GM12864 (cell line): ENCODE measurements around the gene KIF1A.

Source experiments
- DNase-seq: peaks from one replicate; pipeline ENCODE4 v3.0.0-alpha.2; 2011; ENCODE audit warnings: low read depth
- H3K4me3 ChIP-seq: 2 replicates; pipeline ENCODE4 v1.5.1; 2011; ENCODE audit warnings: mild to moderate bottlenecking, low read depth, low read length, control low read depth
- TF ChIP-seq, protein P1 (sequence below): IDR thresholded peaks from 2 replicates; pipeline ENCODE4 v1.5.1; 2011; ENCODE audit warnings: low read depth, mild to moderate bottlenecking, moderate library complexity, low read length, control low read depth, inconsistent platforms; ENCODE audit errors: missing control alignments

Gene KIF1A

DNA sequence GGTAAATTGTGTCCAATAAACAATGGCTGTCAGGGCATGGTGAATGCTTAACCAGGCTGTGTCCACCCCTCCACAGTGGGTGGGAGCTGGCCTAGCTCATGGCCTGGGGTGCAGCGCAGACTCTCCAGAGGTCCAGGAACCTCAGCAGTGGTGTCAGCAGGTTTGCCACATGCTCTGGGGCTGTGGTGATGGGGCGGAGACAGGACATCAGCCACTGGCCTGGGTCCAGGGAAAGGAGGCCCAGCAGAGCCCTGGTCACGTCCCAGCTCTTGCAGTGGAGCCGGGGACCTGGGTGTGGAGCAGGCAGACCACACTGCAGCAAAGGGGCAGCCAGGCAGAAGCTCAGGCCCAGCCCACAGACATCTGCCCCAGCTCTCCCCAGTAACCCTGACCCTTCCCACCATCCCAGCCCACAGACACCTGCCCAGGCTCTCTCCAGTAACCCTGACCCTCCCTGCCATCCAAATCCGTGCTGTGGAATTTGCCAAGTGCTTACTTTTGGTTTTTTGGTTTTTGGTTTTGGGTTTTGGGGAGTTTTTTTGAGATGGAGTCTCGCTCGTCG is 13.8 kb upstream of the KIF1A start:
- TF ChIP-seq, protein P1, sequence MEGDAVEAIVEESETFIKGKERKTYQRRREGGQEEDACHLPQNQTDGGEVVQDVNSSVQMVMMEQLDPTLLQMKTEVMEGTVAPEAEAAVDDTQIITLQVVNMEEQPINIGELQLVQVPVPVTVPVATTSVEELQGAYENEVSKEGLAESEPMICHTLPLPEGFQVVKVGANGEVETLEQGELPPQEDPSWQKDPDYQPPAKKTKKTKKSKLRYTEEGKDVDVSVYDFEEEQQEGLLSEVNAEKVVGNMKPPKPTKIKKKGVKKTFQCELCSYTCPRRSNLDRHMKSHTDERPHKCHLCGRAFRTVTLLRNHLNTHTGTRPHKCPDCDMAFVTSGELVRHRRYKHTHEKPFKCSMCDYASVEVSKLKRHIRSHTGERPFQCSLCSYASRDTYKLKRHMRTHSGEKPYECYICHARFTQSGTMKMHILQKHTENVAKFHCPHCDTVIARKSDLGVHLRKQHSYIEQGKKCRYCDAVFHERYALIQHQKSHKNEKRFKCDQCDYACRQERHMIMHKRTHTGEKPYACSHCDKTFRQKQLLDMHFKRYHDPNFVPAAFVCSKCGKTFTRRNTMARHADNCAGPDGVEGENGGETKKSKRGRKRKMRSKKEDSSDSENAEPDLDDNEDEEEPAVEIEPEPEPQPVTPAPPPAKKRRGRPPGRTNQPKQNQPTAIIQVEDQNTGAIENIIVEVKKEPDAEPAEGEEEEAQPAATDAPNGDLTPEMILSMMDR: no peak
- H3K4me3 ChIP-seq: no peak overlapping the region
- DNase-seq: no peak

DNA sequence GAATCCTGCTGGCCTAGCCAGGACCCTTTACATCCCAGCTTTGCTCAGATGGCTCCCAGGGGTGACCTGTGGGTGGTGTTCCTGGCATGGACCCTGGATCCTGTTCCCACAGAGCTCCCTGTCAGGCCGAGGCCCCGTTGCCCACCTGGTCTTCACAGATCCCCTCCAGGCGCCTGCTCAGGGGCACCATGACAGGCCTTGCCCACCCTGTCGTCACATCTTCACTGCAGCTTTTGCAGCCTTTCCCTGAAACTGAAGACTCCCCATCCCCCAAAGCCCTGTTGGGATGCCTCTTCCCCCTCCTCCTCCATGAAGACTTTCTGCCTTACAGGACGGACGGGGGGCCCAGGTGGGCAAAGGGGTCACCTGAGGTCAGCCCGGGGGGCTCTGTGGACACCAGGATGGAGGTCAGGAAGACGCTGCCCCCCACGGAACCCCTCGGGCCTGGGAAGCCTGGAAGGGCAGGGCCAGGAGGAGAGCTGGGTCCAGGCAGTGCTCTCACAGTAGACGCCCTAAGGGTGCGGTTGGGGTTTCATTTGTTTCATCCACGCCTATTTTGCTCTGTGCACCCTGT is 13.0 kb upstream of the KIF1A start:
- no peak for DNase-seq
- no peak overlapping the region for H3K4me3 ChIP-seq
- TF ChIP-seq, protein P1: no peak

DNA sequence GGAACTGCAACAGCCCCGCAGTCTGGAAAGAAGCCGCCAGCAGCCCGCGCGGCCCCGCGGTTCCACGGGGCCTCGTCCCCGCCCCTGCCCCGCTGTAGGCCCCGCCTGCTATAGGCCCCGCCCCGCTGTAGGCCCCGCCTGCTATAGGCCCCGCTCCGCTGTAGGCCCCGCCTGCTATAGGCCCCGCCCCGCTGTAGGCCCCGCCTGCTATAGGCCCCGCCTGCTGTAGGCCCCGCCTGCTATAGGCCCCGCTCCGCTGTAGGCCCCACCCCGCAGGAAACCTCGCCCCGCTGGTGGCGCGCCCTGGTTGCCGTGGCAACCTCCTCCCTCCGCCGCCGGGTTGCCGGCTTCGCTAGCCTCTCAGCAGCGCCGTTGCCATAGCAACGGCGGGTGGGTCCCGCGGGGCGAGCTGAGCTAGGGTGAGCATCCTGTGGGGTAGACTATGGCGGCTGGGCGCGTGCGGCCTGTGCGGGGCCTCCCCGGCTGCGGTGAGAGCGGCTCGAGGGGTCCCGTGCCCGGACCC is 12.2 kb upstream of the KIF1A start:
- DNase-seq: peak; percentile 55
- TF ChIP-seq, protein P1: no peak
- no peak overlapping the region for H3K4me3 ChIP-seq

DNA sequence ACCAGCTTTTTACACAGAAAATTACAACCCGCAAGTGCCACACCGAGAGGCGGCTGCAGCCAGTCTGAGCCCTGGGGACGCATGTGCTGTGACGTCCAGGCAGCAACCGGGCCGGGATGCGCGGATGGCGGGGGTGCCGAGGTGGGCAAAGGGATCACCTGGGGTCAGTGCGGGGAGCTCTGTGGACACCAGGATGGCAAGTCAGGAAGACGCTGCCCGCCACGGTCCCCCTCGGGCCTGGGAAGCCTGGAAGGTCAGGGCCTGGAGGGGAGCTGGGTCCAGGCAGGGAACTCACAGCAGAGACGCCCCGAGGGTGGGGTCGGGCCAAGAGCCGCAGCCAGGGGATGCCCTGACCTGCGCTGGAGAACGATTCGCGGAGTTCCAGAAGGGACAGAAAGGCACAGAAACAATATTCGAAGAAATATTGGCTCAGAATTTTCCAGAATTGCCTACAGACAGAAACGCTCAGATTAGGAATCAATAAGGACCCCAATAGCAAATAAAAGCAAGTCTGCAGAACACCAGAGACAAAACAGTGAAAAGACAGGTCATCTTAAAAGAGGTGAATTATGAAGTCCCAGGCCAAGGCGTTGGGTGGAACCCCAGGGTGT is 11.7 kb upstream of the KIF1A start:
- TF ChIP-seq, protein P1: no peak
- no peak for DNase-seq
- H3K4me3 ChIP-seq: no peak overlapping the region

DNA sequence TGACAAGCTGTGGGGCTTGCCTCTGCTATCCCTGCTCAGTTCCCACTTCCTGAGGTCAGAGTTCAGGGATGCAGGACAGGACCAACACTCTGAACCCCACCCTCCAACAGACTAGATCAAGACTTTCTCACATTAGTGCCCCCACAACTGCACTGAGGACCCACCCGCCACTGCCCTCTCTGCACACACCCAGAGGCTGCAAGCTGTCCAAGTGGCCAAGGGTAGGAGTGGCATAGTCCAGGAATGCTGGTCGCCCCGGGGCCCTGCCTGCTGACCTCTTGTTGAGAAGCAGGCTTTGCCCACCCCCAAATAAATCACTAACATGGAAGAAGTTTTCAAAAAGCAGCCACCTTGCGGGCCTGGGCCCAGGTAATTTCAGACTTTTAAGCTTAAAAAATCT is 5.5 kb upstream of the KIF1A start:
- no peak for DNase-seq
- TF ChIP-seq, protein P1: no peak
- H3K4me3 ChIP-seq: no peak overlapping the region

DNA sequence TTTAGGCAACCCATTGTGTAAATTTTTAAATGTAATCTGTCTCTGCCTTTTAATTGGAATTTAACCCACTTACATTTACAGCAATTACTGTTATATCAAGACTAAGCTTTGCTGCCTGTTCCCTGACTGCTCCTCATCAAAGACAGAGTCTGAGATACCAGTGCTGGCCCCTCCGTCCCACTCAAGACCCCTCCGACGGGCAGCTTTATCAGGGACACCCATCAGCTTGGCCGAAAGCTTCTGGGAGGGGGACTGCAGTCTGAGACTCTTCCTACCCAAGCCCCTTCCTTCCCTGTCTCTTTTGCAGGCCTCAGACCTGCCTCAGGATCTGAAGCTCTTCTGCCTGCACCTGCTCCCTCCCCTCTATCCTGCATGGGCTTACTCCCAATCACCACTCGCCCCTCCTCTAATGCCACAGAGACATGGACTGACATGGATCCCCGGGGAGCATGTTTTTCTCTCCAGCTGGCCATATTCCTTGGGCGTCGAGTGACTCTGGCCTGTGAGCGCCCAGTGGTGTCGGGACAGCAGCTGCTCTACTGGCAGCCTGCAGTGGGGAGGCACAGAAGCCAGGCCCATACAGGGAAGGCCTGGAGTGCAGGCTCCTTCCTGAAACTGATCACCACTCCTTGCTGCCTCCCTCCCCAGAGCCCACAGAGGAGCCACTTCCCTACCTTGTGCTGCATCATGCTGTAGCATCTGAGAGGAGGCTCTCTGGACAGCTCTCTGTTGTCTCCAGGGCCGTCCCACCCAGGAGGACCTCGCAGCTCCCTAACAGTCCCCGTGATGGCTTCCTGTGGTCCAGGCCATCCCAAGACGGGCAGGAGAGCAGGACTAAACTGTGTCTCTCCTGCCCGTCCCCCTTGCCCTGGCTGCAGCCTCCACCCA is 3.7 kb upstream of the KIF1A start:
- DNase-seq: no peak
- TF ChIP-seq, protein P1: no peak

More for the DNA sequence above, 3.7 kb upstream of the KIF1A start:
- no peak overlapping the region for H3K4me3 ChIP-seq
